Upper lobe of right lung (tissue), 1 donor: Measurements from ENCODE around the gene NUDT15. TPM values are rescaled to one million over a fixed set of nuclear protein-coding genes. Genes with fewer than 3 reads are reported as not detected.

Source experiments
- ATAC-seq: fragments of 200-7000 bp; cut with Tn5 transposase; one replicate; pipeline ENCODE4 v1.9.1; 2020; ENCODE audit warnings: mild to moderate bottlenecking, moderate library complexity
- DNase-seq: peaks from one replicate; pipeline ENCODE4 v3.0.0-alpha.2; 2020
- H3K27ac ChIP-seq: fragments of 200-600 bp; one replicate; pipeline ENCODE4 v1.8.0; 2022
- H3K27me3 ChIP-seq: fragments of 200-600 bp; one replicate; pipeline ENCODE4 v1.8.0; 2022; ENCODE audit warnings: mild to moderate bottlenecking
- H3K36me3 ChIP-seq: fragments of 200-600 bp; one replicate; pipeline ENCODE4 v1.8.0; 2022
- H3K4me1 ChIP-seq: fragments of 200-600 bp; one replicate; pipeline ENCODE4 v1.8.0; 2022
- H3K4me3 ChIP-seq: fragments of 200-600 bp; one replicate; pipeline ENCODE4 v1.8.0; 2022; ENCODE audit warnings: mild to moderate bottlenecking
- H3K9me3 ChIP-seq: fragments of 200-600 bp; one replicate; pipeline ENCODE4 v1.8.0; 2022
- intact Hi-C: fragments of 100-400 bp; cut with DNase I; formaldehyde crosslinking; loops from one replicate; pipeline ENCODE4 v1.11.0; 2022
- total RNA-seq: library from RNA; stranded (reverse); fragmentation: NEBNext Ultra II Directional; extraction: Animal tissue kit (Norgen Biotek cat#: 25700); gene quantifications from one replicate; pipeline ENCODE4 v1.2.1, GENCODE V29; 2021
- TF ChIP-seq, protein P1 (sequence below): fragments of 200-600 bp; IDR thresholded peaks from one replicate; pipeline ENCODE4 v1.8.0; 2022; ENCODE audit warnings: antibody characterized with exemption
- donor health status: DM: no; HTN: yes; CAD: no; lungs with severe emphysema.

Gene NUDT15
- total RNA-seq, 1 donor from 2014 or later, result 13.2 TPM

- peaks cover 24% of the 10 kb centered on the region for H3K9me3 ChIP-seq
- no peak overlapping the region for H3K4me3 ChIP-seq
- no peaks in the 10 kb centered on the region for H3K27me3 ChIP-seq
- H3K4me1 ChIP-seq, result no peaks in the 10 kb centered on the region
- intact Hi-C loops, result no loop called here
- no peak overlapping the region for H3K27ac ChIP-seq
- peak; percentile 62 for ATAC-seq
- no peak for DNase-seq
- H3K36me3 ChIP-seq, result peaks cover 35% of the 10 kb centered on the region
- TF ChIP-seq, protein P1, sequence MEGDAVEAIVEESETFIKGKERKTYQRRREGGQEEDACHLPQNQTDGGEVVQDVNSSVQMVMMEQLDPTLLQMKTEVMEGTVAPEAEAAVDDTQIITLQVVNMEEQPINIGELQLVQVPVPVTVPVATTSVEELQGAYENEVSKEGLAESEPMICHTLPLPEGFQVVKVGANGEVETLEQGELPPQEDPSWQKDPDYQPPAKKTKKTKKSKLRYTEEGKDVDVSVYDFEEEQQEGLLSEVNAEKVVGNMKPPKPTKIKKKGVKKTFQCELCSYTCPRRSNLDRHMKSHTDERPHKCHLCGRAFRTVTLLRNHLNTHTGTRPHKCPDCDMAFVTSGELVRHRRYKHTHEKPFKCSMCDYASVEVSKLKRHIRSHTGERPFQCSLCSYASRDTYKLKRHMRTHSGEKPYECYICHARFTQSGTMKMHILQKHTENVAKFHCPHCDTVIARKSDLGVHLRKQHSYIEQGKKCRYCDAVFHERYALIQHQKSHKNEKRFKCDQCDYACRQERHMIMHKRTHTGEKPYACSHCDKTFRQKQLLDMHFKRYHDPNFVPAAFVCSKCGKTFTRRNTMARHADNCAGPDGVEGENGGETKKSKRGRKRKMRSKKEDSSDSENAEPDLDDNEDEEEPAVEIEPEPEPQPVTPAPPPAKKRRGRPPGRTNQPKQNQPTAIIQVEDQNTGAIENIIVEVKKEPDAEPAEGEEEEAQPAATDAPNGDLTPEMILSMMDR, result no peak
These were observed 28.9 kb downstream of the NUDT15 start for GRCh38 chr13:48066310-48066989.

DNA sequence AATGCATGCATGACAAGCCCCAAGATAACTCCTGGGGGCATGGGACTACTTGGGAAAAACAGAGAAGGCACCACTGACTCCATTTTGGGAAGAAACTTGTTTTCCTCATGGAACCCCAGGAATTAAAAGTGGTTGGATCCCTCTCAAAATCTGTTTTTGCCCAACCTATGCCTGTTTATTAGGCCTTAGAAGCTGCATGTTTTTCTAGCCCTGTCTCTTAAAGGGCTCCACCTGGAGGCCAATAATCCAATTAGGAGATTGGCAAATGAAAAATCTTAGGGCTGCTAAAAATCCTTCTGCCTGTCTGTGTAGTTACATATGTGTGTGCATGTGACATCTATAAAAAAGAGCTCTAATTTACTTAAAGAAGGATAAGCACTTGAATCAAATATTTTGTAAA is 30.5 kb downstream of the NUDT15 start:
- no peak overlapping the region for H3K4me3 ChIP-seq
- DNase-seq, result no peak
- peaks cover 51% of the 10 kb centered on the region for H3K36me3 ChIP-seq
- no peak overlapping the region for H3K27ac ChIP-seq
- ATAC-seq, result no peak
- H3K27me3 ChIP-seq, result no peaks in the 10 kb centered on the region
- TF ChIP-seq, protein P1, result no peak
- H3K9me3 ChIP-seq, result peaks cover 24% of the 10 kb centered on the region
- H3K4me1 ChIP-seq, result no peaks in the 10 kb centered on the region
- intact Hi-C loops, result no loop called here

GRCh38 chr13:48068952-48069351 is 31.4 kb downstream of the NUDT15 start:
- H3K4me1 ChIP-seq, result no peaks in the 10 kb centered on the region
- peaks cover 58% of the 10 kb centered on the region for H3K36me3 ChIP-seq
- no peak for ATAC-seq
- no peak overlapping the region for H3K4me3 ChIP-seq
- no peaks in the 10 kb centered on the region for H3K27me3 ChIP-seq
- no peak for DNase-seq
- H3K27ac ChIP-seq, result no peak overlapping the region
- TF ChIP-seq, protein P1, result no peak
- intact Hi-C loops, result no loop called here
- peaks cover 24% of the 10 kb centered on the region for H3K9me3 ChIP-seq

GRCh38 chr13:48069573-48069972 is 32.0 kb downstream of the NUDT15 start:
- Histone ChIP-seq H3K36me3 (peaks cover 58% of the 10 kb centered on the region), H3K4me1 (no peaks in the 10 kb centered on the region), H3K9me3 (peaks cover 24% of the 10 kb centered on the region), H3K27ac (no peak overlapping the region), H3K4me3 (no peak overlapping the region), H3K27me3 (no peaks in the 10 kb centered on the region)
- intact Hi-C loops, result no loop called here
- TF ChIP-seq, protein P1, result no peak
- ATAC-seq, result no peak
- DNase-seq, result no peak

- ATAC-seq, result no peak
- H3K9me3 ChIP-seq, result peaks cover 24% of the 10 kb centered on the region
- peaks cover 66% of the 10 kb centered on the region for H3K36me3 ChIP-seq
- no peaks in the 10 kb centered on the region for H3K4me1 ChIP-seq
- no peaks in the 10 kb centered on the region for H3K27me3 ChIP-seq
- H3K4me3 ChIP-seq, result no peak overlapping the region
- DNase-seq, result no peak
- TF ChIP-seq, protein P1, result no peak
- intact Hi-C loops, result no loop called here
- H3K27ac ChIP-seq, result no peak overlapping the region
These were observed 33.4 kb downstream of the NUDT15 start for GRCh38 chr13:48070942-48071341.

- Histone ChIP-seq H3K36me3 (peaks cover 70% of the 10 kb centered on the region), H3K4me3 (no peak overlapping the region), H3K4me1 (no peaks in the 10 kb centered on the region), H3K27me3 (no peaks in the 10 kb centered on the region), H3K27ac (no peak overlapping the region), H3K9me3 (peaks cover 24% of the 10 kb centered on the region)
- TF ChIP-seq, protein P1, result no peak
- no peak for DNase-seq
- intact Hi-C loops, result no loop called here
- no peak for ATAC-seq
These were observed 34.8 kb downstream of the NUDT15 start for GRCh38 chr13:48072304-48072703.
